ENCODE results near the gene CHKA.
"Not testable (repeated sequence)": the region's sequence is repeated elsewhere in the genome, so short reads cannot be mapped to it uniquely, and the experiment has no call there.

Gene CHKA

DNA sequence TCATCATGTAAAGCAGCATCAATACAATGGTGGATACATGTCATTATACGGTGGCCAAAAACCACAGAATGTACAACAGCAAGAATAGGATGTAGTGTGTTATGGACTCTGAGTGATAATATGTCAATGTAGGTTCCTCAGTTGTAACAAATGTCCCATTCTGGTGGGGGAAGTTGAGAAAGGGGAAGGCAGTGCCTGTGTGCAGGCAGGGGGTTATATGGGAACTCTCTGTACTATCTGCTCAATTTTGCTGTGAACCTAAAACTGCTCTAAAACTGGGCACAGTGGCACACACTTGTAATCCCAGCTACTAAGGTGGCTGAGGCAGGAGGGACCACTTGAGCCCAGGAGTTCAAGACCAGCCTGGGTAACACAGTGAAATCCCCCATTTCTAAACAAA lies 5.9 kb downstream of the CHKA start:
- DNase-seq = no peak

DNA sequence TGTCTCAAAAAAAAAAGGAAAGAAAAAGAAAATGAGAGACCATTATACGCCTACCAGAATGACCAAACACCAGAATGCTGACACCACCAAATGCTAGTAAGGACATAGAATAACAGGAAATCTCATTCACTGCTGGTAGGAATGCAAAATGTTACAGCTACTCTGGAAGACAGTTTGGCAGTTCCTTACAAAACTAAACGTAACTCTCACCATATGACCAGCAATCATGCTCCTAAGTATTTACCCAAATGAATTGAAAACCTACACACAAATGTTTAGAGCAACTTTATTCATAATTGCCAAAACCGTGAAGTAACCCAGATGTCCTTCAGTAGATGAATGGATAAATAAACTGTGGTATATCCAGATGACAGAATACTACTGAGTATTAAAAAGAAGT lies 7.2 kb downstream of the CHKA start:
- DNase-seq = no peak

- DNase-seq = no peak
Measured at GRCh38 chr11:68107689-68108088, 13.5 kb downstream of the CHKA start.

DNA sequence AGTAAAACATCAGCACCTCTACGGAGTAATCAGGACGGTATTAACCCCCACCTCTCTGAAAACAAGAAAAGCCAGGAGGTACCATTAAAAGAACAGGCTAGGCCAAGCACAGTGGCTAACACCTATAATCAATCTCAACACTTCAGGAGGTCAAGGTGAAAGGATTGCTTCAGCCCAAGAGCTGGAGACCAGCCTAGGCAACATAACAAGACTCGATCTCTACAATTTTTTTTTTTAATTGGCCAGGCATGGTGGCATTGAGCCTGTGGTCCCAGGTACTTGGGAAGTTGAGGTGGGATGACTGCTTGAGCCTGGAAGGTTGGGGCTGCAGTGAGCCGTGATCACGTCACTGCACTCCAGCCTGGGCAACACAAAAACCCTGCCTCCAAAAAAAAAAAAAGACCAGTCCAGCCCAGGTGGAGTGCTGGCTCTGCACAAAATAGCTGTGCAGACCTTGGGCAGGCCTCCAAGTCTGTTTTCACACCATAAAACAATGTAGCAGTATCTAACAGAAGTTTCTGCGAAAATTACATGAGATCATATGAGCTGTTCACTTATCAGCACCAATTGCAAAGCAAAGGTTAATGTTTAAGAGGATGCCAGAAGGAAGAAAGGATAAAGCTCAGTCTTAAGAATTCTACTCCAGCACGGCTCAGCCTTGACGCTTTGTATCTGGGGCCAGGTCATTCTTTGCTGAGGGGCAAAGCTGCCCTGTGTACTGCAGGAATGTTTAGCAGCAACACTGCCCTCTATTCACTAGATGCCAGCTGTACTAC lies 14.8 kb downstream of the CHKA start:
- no peak for DNase-seq

GRCh38 chr11:68099474-68100405 lies 21.4 kb downstream of the CHKA start:
- no peak for DNase-seq

DNA sequence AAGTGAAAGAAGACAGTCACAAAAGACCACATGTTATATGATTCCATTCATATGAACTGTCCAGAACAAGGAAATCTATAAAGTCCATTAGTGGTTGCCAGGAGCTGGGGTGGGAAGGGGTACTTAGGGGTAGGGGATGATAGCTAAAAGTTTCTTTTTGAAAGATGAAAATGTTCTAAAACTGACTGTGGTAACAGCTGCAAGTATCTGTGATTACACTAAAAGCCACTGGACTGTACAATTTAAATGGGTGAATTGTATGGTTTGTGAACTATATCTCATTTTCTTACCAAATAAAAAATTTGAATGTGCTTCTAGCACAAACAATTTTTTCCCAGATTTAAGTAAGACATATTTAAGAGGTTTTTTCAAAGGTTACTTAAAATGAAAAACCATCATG lies 22.1 kb downstream of the CHKA start:
- DNase-seq = no peak

DNA sequence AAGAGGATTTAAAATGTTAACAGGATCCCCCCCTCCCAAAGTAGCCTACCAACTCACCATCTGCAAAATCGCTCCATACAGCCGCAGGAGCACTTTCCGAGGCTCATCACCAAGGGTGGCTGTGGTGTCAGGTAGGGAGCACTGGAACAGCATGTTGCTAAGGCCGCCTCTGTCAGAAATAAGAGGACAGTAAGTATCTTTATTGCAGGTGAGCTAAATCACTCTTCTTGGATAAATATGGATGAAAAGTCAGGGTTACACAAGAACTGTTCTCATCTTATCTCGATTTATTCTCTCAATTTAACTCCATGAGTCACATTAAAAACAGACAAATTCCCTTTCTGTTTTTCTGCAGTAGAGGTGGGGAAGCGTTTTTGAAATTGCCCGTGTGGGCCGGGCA lies 24.2 kb downstream of the CHKA start:
- DNase-seq = no peak

GRCh38 chr11:68093565-68093964 lies 27.6 kb downstream of the CHKA start:
- peak in 1 of 2 donors; percentile 70 for DNase-seq

DNA sequence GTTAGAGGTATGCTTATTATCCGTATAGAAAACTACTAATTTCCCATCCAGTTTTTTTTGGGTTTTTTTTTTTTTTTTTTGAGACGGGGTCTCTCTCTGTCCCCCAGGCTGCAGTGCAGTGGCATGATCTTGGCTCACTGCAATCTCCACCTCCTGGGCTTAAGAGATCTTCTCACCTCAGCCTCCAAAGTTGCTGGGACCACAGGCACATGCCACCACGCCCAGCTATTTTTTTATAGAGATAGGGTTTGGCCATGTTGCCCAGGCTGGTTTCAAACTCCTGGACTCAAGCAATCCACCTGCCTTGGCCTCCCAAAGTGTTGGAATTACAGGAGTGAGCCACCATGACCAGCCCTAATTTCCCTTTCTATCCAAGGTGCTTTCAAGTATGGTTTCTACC lies 28.2 kb downstream of the CHKA start:
- DNase-seq = not testable (repeated sequence)

DNA sequence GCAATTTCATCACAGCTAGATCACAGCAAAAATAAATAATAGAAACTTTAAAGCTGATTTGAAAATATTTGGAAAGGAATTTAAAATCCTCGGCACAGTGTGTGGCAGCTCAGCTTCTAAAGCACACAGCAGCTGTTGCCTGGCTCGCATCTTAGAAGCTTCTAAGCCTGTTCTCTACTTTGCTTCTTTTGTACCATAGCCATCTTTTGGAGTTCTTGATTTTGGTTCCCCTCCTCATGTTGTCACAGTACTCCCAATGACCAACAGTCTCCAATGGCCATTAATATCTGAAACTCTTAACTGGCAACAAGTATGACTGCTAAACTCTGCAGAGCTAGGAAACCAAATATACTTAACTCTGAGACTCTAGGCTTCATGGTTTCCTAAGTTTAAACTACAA lies 28.8 kb downstream of the CHKA start:
- DNase-seq = no peak

DNA sequence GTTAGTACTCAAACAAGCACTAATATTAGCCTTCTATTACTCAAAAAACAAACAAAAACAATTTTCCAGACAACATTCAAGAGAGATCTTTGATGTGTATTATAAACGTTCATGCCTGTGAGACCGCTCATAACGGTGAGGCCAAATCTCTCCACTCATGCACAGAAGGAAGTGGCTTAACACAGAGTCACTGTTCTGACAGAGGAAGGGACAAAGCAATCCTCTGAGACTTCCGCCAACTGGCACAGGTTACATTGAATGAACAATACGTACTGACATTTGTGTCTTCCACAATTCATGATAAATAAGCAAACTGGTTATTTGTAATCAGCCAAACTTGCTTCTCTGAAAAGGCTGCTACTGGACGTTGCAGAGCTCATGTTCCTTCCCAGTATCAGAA lies 30.5 kb downstream of the CHKA start:
- DNase-seq = peak; percentile 47 to 81

DNA sequence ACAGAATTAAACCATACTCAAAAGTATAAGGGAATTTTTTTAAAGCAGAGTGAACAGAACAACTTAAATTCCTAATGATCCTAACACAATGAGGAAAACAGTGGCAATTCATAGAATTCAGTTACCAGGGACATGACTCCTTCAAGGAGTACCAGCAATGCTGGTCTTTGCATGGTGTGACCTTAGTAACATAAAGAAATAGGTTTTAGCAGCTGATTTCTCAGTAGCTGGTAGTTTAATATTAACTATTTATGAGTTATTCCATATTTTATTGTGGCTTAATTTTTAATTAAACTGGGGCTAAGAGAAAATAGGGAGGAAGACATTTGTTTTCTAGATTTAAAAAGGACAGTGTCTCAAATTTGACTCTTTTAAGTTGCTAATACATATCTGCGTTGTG lies 30.9 kb downstream of the CHKA start:
- no peak for DNase-seq

GRCh38 chr11:68089679-68090078 lies 31.5 kb downstream of the CHKA start:
- DNase-seq = no peak

DNA sequence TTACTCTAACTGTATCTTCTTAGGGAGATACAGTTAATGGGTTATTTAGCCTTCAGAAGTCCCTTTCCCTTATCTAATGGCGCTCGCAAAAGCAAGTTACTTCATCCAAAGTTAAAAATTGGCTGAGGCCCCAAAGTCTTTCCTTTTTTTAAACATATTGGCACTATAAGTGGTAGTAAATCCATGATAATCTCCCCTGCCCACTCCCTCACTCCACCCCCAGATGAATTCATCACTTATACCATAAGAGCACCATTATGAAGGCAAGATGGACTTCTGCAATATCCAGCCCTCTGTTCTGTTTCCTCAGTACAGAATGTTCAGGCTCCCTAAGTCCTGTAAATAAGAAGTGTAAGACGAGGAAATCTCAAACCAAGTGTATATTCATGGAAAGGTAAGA lies 37.7 kb downstream of the CHKA start:
- no peak for DNase-seq

DNA sequence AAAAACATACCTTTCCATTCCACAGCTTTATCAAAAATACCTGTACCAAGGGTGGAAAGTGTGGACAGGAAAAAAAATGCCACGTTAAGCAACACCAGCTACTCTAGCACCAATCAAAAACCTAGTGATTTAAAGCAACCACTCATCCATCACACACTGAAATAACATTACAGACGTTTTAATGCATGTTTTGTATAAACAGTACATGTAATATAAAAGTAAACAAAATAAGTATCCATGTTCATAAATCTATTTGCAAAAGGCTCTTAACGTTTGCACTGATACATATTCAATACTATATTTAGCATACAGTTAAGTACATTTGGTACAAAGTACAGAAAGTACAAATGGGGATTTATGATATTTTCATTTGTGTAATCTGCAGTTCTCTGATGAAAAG lies 38.7 kb downstream of the CHKA start:
- no peak for DNase-seq

DNA sequence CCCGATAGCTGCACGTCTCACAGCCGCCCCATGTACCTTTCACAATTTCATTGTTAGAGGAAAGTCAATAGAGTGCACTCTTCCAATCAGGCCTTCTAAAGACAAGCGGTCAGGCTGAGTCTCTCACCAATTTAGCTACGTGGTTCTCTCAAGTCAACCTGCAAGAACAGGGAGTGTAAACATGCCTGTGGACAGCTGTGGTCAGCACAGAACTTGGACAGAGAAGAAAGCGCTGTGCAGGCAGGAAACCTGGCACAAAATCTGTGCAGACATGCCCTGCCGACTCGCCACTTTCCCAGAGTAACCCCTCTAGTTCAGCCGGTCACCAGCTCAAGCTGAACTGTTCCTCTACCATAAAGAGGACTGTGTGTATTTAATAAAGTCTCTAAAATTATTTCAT lies 39.5 kb downstream of the CHKA start:
- DNase-seq = no peak

DNA sequence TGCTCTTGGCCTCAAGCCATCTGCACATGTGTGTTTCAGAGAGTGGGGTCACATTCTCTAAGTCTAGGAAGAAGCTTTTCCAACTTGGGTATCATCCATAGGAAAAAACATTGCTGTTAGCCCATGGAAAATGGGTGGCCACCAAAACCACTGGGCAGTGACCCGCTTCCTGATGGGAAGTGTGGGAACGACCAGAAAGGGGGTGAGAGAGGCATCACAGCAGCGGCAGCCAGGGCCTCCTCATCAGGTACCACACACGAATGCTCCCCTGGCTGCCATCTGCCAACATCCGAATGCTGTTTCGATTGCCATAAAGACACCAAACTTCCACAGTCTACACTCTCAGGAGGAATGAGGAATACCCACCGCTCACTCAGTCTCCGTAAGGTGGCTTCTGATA lies 40.3 kb downstream of the CHKA start:
- no peak for DNase-seq

GRCh38 chr11:68077617-68078582 lies 43.3 kb downstream of the CHKA start:
- DNase-seq = no peak

- no peak for DNase-seq
Measured at GRCh38 chr11:68076371-68077042, 44.7 kb downstream of the CHKA start.

DNA sequence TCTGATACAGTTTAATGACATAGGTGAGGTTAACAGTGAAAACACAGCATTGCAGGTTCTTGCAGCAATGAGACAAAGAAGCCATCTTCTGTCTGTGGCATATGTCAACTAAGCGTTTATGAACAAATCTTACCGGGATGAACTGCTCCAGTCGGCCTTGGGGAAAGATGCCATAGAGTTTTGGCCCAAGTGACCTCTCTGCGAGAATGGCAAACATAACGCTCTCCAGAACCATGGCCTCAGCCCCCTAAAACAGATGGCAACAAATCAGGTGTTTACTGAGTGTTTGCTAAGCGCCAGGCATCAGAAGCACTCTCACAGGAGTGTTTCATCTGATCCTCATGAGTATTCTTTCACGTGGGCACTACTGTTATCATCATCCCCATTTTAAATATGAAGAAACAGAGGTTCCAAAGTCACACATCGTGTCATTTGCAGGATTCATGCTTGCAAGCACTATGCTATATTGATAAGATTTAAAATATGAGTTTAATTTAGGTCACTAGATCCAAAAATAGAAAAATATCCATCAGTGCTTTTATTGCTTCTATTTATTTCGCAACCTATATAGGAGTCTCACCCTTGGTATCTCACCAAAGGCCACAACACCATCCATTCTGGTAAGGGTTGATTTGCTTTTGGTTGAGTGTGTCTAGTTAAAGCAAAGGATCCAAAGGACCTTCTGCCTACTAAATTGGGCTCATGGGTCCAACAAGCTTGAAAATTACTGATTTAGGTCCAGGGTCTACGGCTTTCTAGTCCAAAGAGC lies 46.4 kb downstream of the CHKA start:
- no peak for DNase-seq

- DNase-seq = no peak
Measured at GRCh38 chr11:68071281-68072048, 49.7 kb downstream of the CHKA start.

All from hippocampal formation (tissue), 2 donors.